HepG2 (cell line): Measurements from ENCODE around the gene ANKRD12. TPM values are rescaled to one million over a fixed set of nuclear protein-coding genes. Genes with fewer than 3 reads are reported as not detected.

Experiments
- ERF ChIP-seq: IDR thresholded peaks from 2 replicates; pipeline ENCODE4 v1.6.1; 2018; ENCODE audit warnings: missing biosample characterization, missing genetic modification reagents
- ETS1 ChIP-seq: sonication (generic); formaldehyde crosslinking; IDR thresholded peaks from 2 replicates; pipeline ENCODE4 v1.4.0; 2020; ENCODE audit warnings: missing genetic modification reagents
- FOXO1 ChIP-seq: sonication (generic); formaldehyde crosslinking; IDR thresholded peaks from 2 replicates; pipeline ENCODE4 v1.4.0; 2020; ENCODE audit warnings: missing genetic modification reagents
- GFI1 ChIP-seq: sonication (generic); formaldehyde crosslinking; IDR thresholded peaks from 2 replicates; pipeline ENCODE4 v1.5.0; 2020; ENCODE audit warnings: missing genetic modification reagents, mild to moderate bottlenecking, borderline replicate concordance
- HNRNPH1 ChIP-seq: fragments of 200-400 bp; formaldehyde crosslinking; optimal IDR thresholded peaks from 2 replicates; pipeline ENCODE3; 2017; ENCODE audit warnings: mild to moderate bottlenecking, low read depth, low read length
- KAT8 ChIP-seq: IDR thresholded peaks from 2 replicates; pipeline ENCODE4 v1.6.1; 2016; ENCODE audit warnings: missing genetic modification reagents, missing compliant biosample characterization
- KDM2A ChIP-seq: sonication (generic); formaldehyde crosslinking; IDR thresholded peaks from 2 replicates; pipeline ENCODE4 v1.4.0; 2020; ENCODE audit warnings: low read depth, missing genetic modification reagents, borderline replicate concordance
- KDM3A ChIP-seq: IDR thresholded peaks from 2 replicates; pipeline ENCODE4 v1.6.1; 2018; ENCODE audit warnings: low read depth, missing compliant biosample characterization
- KDM5B ChIP-seq: sonication (generic); formaldehyde crosslinking; IDR thresholded peaks from 2 replicates; pipeline ENCODE4 v1.4.0; 2020; ENCODE audit warnings: missing genetic modification reagents, mild to moderate bottlenecking, borderline replicate concordance
- MAZ ChIP-seq, 2 experiments: sonication (generic) in 1 of 2; formaldehyde crosslinking in 1 of 2; IDR thresholded peaks; 2 replicates each; pipeline versions ENCODE4 v1.5.0 to v1.6.1; 2012 to 2020; ENCODE audit warnings: low read depth in 2 of 2, mild to moderate bottlenecking in 2 of 2, borderline replicate concordance in 1 of 2, improper control_type of control experiment in 1 of 2, low read length in 1 of 2, missing genetic modification reagents in 1 of 2, moderate library complexity in 1 of 2
- POLR2G ChIP-seq: fragments of 200-400 bp; formaldehyde crosslinking; IDR thresholded peaks from 2 replicates; pipeline ENCODE4 v1.6.1; 2018; ENCODE audit warnings: mild to moderate bottlenecking, low read depth, low read length, moderate library complexity
- RFXANK ChIP-seq: IDR thresholded peaks from 2 replicates; pipeline ENCODE4 v1.6.1; 2016
- USF2 ChIP-seq, 2 experiments: sonication (generic) in 1 of 2; formaldehyde crosslinking in 1 of 2; IDR thresholded peaks; 2 replicates each; pipeline versions ENCODE4 v1.5.1 to v1.6.1; 2011 to 2020; ENCODE audit warnings: borderline replicate concordance in 1 of 2, low read depth in 1 of 2, low read length in 1 of 2, mild to moderate bottlenecking in 1 of 2, missing genetic modification reagents in 1 of 2, moderate library complexity in 1 of 2
- YY1 ChIP-seq: IDR thresholded peaks from 2 replicates; pipeline ENCODE4 v1.6.1; 2011; ENCODE audit warnings: low read length, low read depth, moderate library complexity, mild to moderate bottlenecking; ENCODE audit not compliant: insufficient read depth, insufficient replicate concordance
- ZNF256 ChIP-seq: sonication (generic); formaldehyde crosslinking; conservative IDR thresholded peaks from 2 replicates; pipeline ENCODE4 v1.4.0; 2020; ENCODE audit warnings: missing genetic modification reagents
- ZNF280D ChIP-seq: sonication (generic); formaldehyde crosslinking; IDR thresholded peaks from 2 replicates; pipeline ENCODE4 v1.5.1; 2020; ENCODE audit warnings: mild to moderate bottlenecking, missing genetic modification reagents
- ZNF367 ChIP-seq: sonication (generic); formaldehyde crosslinking; IDR thresholded peaks from 2 replicates; pipeline ENCODE4 v1.4.0; 2020; ENCODE audit warnings: missing genetic modification reagents, borderline replicate concordance
- ZNF382 ChIP-seq: sonication (generic); formaldehyde crosslinking; IDR thresholded peaks from 2 replicates; pipeline ENCODE4 v1.5.0; 2020; ENCODE audit warnings: missing genetic modification reagents, mild to moderate bottlenecking, borderline replicate concordance
- ZNF501 ChIP-seq: sonication (generic); formaldehyde crosslinking; IDR thresholded peaks from 2 replicates; pipeline ENCODE4 v1.5.1; 2020; ENCODE audit warnings: mild to moderate bottlenecking, moderate library complexity, missing genetic modification reagents
- ZNF777 ChIP-seq: sonication (generic); formaldehyde crosslinking; IDR thresholded peaks from 2 replicates; pipeline ENCODE4 v1.4.0; 2020; ENCODE audit warnings: missing genetic modification reagents
- polyA plus RNA-seq, 8 experiments: library from polyadenylated mRNA; depleted of rRNA in 3 of 8; stranded (reverse) in 7 of 8; unstranded in 1 of 8; fragments of >200 nt; fragmentation: Illumina TruSeq in 4 of 8; extraction: Trizol in 4 of 8; gene quantifications; 2 replicates each; pipeline versions ENCODE4 v1.2.1 to v1.2.3, GENCODE V29; 2011 to 2016; ENCODE audit warnings: low read depth in 4 of 8, missing spikeins in 1 of 8, mixed read lengths in 1 of 8; ENCODE audit not compliant: insufficient read depth in 1 of 8
- total RNA-seq, 5 experiments: library from RNA; depleted of rRNA; stranded (reverse); fragments of >200 nt; fragmentation: Illumina TruSeq; extraction: Trizol; gene quantifications; 2 replicates each; pipeline ENCODE4 v1.2.3, GENCODE V29; 2016; ENCODE audit warnings: low read depth in 1 of 5

The ANKRD12 gene
- total and polyA plus RNA-seq, 2 of the 13 experiments (the other 11 are each of a cell fraction or from before 2014, with no cell fraction given) = 6.0 to 23.2 TPM

GRCh38 chr18:9333441-9334328 lies 197.1 kb downstream of the ANKRD12 start (continued):
- TF ChIP-seq FOXO1 (peak; percentile 41; the same call in 1 of the 2 replicates), ERF (no peak), POLR2G (no peak), YY1 (no peak), KDM3A (CRISPR knock-in tag) (0 out of 2 replicates have a peak, but pooled peaks have one; percentile 26), ZNF256 (peak; percentile 51; the same call in 1 of the 2 replicates), ETS1 (CRISPR knock-in tag) (0 out of 2 replicates have a peak, but pooled peaks have one; percentile 9), MAZ (IDR thresholded peaks at IDR 0.05; ENCODE audit: borderline replicate concordance, low read depth, low read length) (no peak), MAZ (CRISPR knock-in tag; IDR thresholded peaks at IDR 0.05; ENCODE audit: low read depth) (no peak), ZNF382 (no peak), ZNF280D (CRISPR knock-in tag) (0 out of 2 replicates have a peak, but pooled peaks have one; percentile 25), KAT8 (CRISPR knock-in tag) (no peak), RFXANK (no peak), GFI1 (CRISPR knock-in tag) (0 out of 2 replicates have a peak, but pooled peaks have one; percentile 38), HNRNPH1 (no peak), KDM2A (CRISPR knock-in tag) (peak; percentile 23; the same call in 1 of the 2 replicates), KDM5B (CRISPR knock-in tag) (peak; percentile 27; the same call in 1 of the 2 replicates), ZNF367 (CRISPR knock-in tag) (no peak), USF2 (IDR thresholded peaks at IDR 0.05; ENCODE audit: low read depth, low read length) (no peak), USF2 (CRISPR knock-in tag; IDR thresholded peaks at IDR 0.05; ENCODE audit: borderline replicate concordance) (no peak), ZNF501 (CRISPR knock-in tag) (peak; percentile 25; the same call in 1 of the 2 replicates), ZNF777 (0 out of 2 replicates have a peak, but pooled peaks have one; percentile 28)
